Activated effector memory CD4-positive, alpha-beta T cell treated with anti-CD3 and anti-CD28 coated beads, Interleukin-2, amount 50 U/mL, for 16 hours (primary cell): ENCODE results near the gene PIM2.

ENCODE experiments used
- DNase-seq: peaks from one replicate; pipeline ENCODE4 v3.0.0-alpha.2; 2020

Gene PIM2

GRCh38 chrX:48934581-48935300 is 15.9 kb upstream of the PIM2 start:
- no peak for DNase-seq

- no peak for DNase-seq
These were observed 14.9 kb upstream of the PIM2 start for GRCh38 chrX:48933757-48934156.

GRCh38 chrX:48927736-48928382 is 9.0 kb upstream of the PIM2 start:
- no peak for DNase-seq

- DNase-seq = no peak
These were observed 8.3 kb upstream of the PIM2 start for GRCh38 chrX:48927123-48927522.

GRCh38 chrX:48924270-48924669 is 5.4 kb upstream of the PIM2 start:
- DNase-seq = no peak

GRCh38 chrX:48923771-48924170 is 4.9 kb upstream of the PIM2 start:
- DNase-seq = no peak

- no peak for DNase-seq
These were observed 1.9 kb upstream of the PIM2 start for GRCh38 chrX:48920718-48921104.

GRCh38 chrX:48919947-48920717 is 1.3 kb upstream of the PIM2 start:
- peak; percentile 75 for DNase-seq

GRCh38 chrX:48919360-48919841 is 577 bp upstream of the PIM2 start:
- DNase-seq = peak; percentile 80

- no peak for DNase-seq
These were observed 552 bp downstream of the PIM2 start for GRCh38 chrX:48918301-48918642.

GRCh38 chrX:48917139-48918001 is 1.5 kb downstream of the PIM2 start:
- DNase-seq = peak; percentile 95

GRCh38 chrX:48914593-48915493 is 4.0 kb downstream of the PIM2 start:
- DNase-seq = no peak

GRCh38 chrX:48913605-48914366 is 5.0 kb downstream of the PIM2 start:
- no peak for DNase-seq

- peak; percentile 96 for DNase-seq
These were observed 7.2 kb downstream of the PIM2 start, which contains the start of gene SLC35A2 for GRCh38 chrX:48911412-48912182. Gene SLC35A2, minus strand, starts transcription at chrX:48911646. Its CDS starts 10 bp downstream, at chrX:48911636.

GRCh38 chrX:48910926-48911411 is 7.9 kb downstream of the PIM2 start:
- no peak for DNase-seq

GRCh38 chrX:48909703-48910294 is 9.0 kb downstream of the PIM2 start:
- DNase-seq = no peak

GRCh38 chrX:48908600-48908999 is 10.2 kb downstream of the PIM2 start:
- no peak for DNase-seq

- no peak for DNase-seq
These were observed 13.6 kb downstream of the PIM2 start for GRCh38 chrX:48905090-48905790.

- no peak for DNase-seq
These were observed 14.2 kb downstream of the PIM2 start for GRCh38 chrX:48904626-48905025.
